ENCODE data around the gene ZNF746. TPM values are rescaled to one million over a fixed set of nuclear protein-coding genes. Genes with fewer than 3 reads are reported as not detected.

ZNF746 gene
- total and polyA plus RNA-seq, 2 donors (not counting 3 experiments of a cell fraction or from before 2014, with no cell fraction given): 10.5 to 20.8 TPM

- no peak overlapping the region for H3K4me3 ChIP-seq (replicated peaks in 1 of 3; ENCODE audit: insufficient read depth in 1 of 3, low read depth in 1 of 3, low read length in 3 of 3)
- no peaks in the 10 kb centered on the region for H3K9me1 ChIP-seq (replicated peaks; ENCODE audit: control insufficient read depth, extremely low read depth, insufficient read depth, low read length)
- TF ChIP-seq JUN (IDR thresholded peaks at IDR 0.05; ENCODE audit: borderline replicate concordance, insufficient read depth, insufficient read length, low read depth) (no peak), POLR2A (IDR thresholded peaks at IDR 0.05; ENCODE audit: low read depth, low read length) (no peak), EZH2 (IDR thresholded peaks at IDR 0.05; ENCODE audit: borderline replicate concordance, low read depth, low read length, severe bottlenecking) (no peak), POLR2AphosphoS5 (IDR thresholded peaks at IDR 0.05; ENCODE audit: insufficient read depth, low read depth, low read length) (no peak), MYC (IDR thresholded peaks at IDR 0.05; ENCODE audit: low read depth, low read length) (no peak), FOS (IDR thresholded peaks at IDR 0.05; ENCODE audit: borderline replicate concordance, insufficient read depth, low read length) (no peak), GATA2 (IDR thresholded peaks at IDR 0.05; ENCODE audit: insufficient read depth, insufficient read length, low read depth, low read length) (no peak)
- TF ChIP-seq, protein P1, sequence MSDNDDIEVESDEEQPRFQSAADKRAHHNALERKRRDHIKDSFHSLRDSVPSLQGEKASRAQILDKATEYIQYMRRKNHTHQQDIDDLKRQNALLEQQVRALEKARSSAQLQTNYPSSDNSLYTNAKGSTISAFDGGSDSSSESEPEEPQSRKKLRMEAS (IDR thresholded peaks at IDR 0.05; ENCODE audit: insufficient read depth, insufficient read length): no peak
- TF ChIP-seq, protein P2, sequence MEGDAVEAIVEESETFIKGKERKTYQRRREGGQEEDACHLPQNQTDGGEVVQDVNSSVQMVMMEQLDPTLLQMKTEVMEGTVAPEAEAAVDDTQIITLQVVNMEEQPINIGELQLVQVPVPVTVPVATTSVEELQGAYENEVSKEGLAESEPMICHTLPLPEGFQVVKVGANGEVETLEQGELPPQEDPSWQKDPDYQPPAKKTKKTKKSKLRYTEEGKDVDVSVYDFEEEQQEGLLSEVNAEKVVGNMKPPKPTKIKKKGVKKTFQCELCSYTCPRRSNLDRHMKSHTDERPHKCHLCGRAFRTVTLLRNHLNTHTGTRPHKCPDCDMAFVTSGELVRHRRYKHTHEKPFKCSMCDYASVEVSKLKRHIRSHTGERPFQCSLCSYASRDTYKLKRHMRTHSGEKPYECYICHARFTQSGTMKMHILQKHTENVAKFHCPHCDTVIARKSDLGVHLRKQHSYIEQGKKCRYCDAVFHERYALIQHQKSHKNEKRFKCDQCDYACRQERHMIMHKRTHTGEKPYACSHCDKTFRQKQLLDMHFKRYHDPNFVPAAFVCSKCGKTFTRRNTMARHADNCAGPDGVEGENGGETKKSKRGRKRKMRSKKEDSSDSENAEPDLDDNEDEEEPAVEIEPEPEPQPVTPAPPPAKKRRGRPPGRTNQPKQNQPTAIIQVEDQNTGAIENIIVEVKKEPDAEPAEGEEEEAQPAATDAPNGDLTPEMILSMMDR (IDR thresholded peaks at IDR 0.05; ENCODE audit: extremely low read depth in 1 of 2, insufficient read depth in 1 of 2, low read depth in 1 of 2, low read length in 2 of 2): no peak
- H3K79me2 ChIP-seq (ENCODE audit: control insufficient read depth, insufficient read depth, low read length): no peaks in the 10 kb centered on the region
- no peaks in the 10 kb centered on the region for H4K20me1 ChIP-seq (replicated peaks; ENCODE audit: control insufficient read depth, extremely low read depth, insufficient read depth, low read length)
- ChIA-PET POLR2A (no interaction called here), CTCF (interaction anchor here (0.9 to 1.4 kb wide), 2 partner anchors 32 to 117 kb away, joined by 3 read pairs; no protein-coding TSS in a partner anchor)
- H2AFZ ChIP-seq (ENCODE audit: low read depth, low read length): no peak overlapping the region
- intact Hi-C loops (cut with micrococcal nuclease): no loop called here
- no peak overlapping the region for H3K4me2 ChIP-seq (ENCODE audit: insufficient read depth, low read length)
- FAIRE-seq: no peak
- DNase-seq (ENCODE audit: low read depth, low spot score): no peak
- H3K9ac ChIP-seq (replicated peaks; ENCODE audit: extremely low read depth, insufficient read depth, low read length): no peak overlapping the region
- dilution Hi-C loops (cut with MboI; ENCODE audit: extremely low pct_ligation_motif_present, low sequenced_read_pairs): no loop called here
- no peaks in the 10 kb centered on the region for H3K9me3 ChIP-seq (replicated peaks; ENCODE audit: control insufficient read depth, insufficient read depth, low read length)
- H3K27me3 ChIP-seq (ENCODE audit: control insufficient read depth in 2 of 2, insufficient read depth in 2 of 2, low read length in 2 of 2): no peaks in the 10 kb centered on the region
- BruUV-seq (replicated peaks): no TSS peak
- no peak overlapping the region for H3K27ac ChIP-seq (ENCODE audit: insufficient read depth, low read depth, low read length)
- H3K36me3 ChIP-seq (ENCODE audit: control insufficient read depth in 2 of 2, extremely low read depth in 1 of 2, insufficient read depth in 2 of 2, low read length in 2 of 2): peaks cover 0 to 6% of the 10 kb centered on the region in 2 experiments
- peaks cover 7% of the 10 kb centered on the region for H3K4me1 ChIP-seq (ENCODE audit: control insufficient read depth, extremely low read depth, insufficient read depth, low read length)
Measured at GRCh38 chr7:149427096-149427680, 70.4 kb downstream of the ZNF746 start.
